Measurements from ENCODE around the gene CROCC. TPM values are rescaled to one million over a fixed set of nuclear protein-coding genes. Genes with fewer than 3 reads are reported as not detected.
"Not testable (repeated sequence)": the region's sequence is repeated elsewhere in the genome, so short reads cannot be mapped to it uniquely, and the experiment has no call there.

Gene CROCC
- total RNA-seq (10 to 100 TPM in 3 of 4 donors, 1 to 10 TPM in 1; 6.7 to 11.9 (median 10.8) TPM), polyA plus RNA-seq (14.6 TPM)
- long read RNA-seq, donor 1, partial matches to known transcripts, result 10 of 28 reads
- long read RNA-seq, donor 1, other reads (novel, unspliced or antisense), result 18 of 28 reads
- long read RNA-seq, donor 2, partial matches to known transcripts, result 8 of 15 reads
- long read RNA-seq, donor 2, other reads (novel, unspliced or antisense), result 7 of 15 reads
- long read RNA-seq, donor 3, partial matches to known transcripts, result 1 of 9 reads
- long read RNA-seq, donor 3, other reads (novel, unspliced or antisense), result 8 of 9 reads
- long read RNA-seq, donor 4, partial matches to known transcripts, result 13 of 27 reads
- long read RNA-seq, donor 4, other reads (novel, unspliced or antisense), result 14 of 27 reads

GRCh38 chr1:16921391-16922185 lies at the start of gene CROCC:
Gene CROCC, plus strand, starts transcription at chr1:16921931. Its CDS starts 88 bp downstream, at chr1:16922019.
- DNase-seq (peak in 2 of 3 donors; percentile 68 to 75), ATAC-seq (peak; percentile 12 to 40)
- H3K4me3 ChIP-seq (ENCODE audit: low read length), result no peak within 1 kb of the TSS
- 25% methylated on average over 17 of the region's 17 CpGs for WGBS
- no peaks in the 10 kb centered on the region for H3K4me1 ChIP-seq (ENCODE audit: control insufficient read depth, insufficient read depth, low read length)
- intact Hi-C loops (cut with DNase I), result no loop called here
- no peaks in the 10 kb centered on the region for H3K9me3 ChIP-seq (ENCODE audit: control insufficient read depth, low read length)
- no peak within 1 kb of the TSS for H3K27ac ChIP-seq (ENCODE audit: low read length)
- no peaks in the 10 kb centered on the region for H3K27me3 ChIP-seq (ENCODE audit: control insufficient read depth, insufficient read depth)

GRCh38 chr1:16872152-16873075 lies 49.3 kb upstream of the CROCC start:
- WGBS, result 20% methylated on average over 59 of the region's 66 CpGs
- ATAC-seq (peak; percentile 88 to 91), DNase-seq (peak; percentile 57 to 83 (median 66))
- H3K9me3 ChIP-seq (ENCODE audit: control insufficient read depth, low read length); intact Hi-C loops (cut with DNase I); H3K4me3 ChIP-seq (ENCODE audit: low read length); H3K4me1 ChIP-seq (ENCODE audit: control insufficient read depth, insufficient read depth, low read length); H3K27ac ChIP-seq (ENCODE audit: low read length); H3K27me3 ChIP-seq (ENCODE audit: control insufficient read depth, insufficient read depth): not testable (repeated sequence)

GRCh38 chr1:16873076-16873879 lies 48.5 kb upstream of the CROCC start:
- ATAC-seq (peak; percentile 43 to 73), DNase-seq (peak; percentile 74 to 84 (median 81))
- H3K4me3 ChIP-seq (ENCODE audit: low read length); H3K27me3 ChIP-seq (ENCODE audit: control insufficient read depth, insufficient read depth); intact Hi-C loops (cut with DNase I); H3K4me1 ChIP-seq (ENCODE audit: control insufficient read depth, insufficient read depth, low read length); H3K27ac ChIP-seq (ENCODE audit: low read length); H3K9me3 ChIP-seq (ENCODE audit: control insufficient read depth, low read length): not testable (repeated sequence)
- WGBS, result 12% methylated on average over 40 of the region's 52 CpGs

- H3K4me3 ChIP-seq (ENCODE audit: low read length); H3K27me3 ChIP-seq (ENCODE audit: control insufficient read depth, insufficient read depth); H3K4me1 ChIP-seq (ENCODE audit: control insufficient read depth, insufficient read depth, low read length); DNase-seq; intact Hi-C loops (cut with DNase I); ATAC-seq; H3K9me3 ChIP-seq (ENCODE audit: control insufficient read depth, low read length); H3K27ac ChIP-seq (ENCODE audit: low read length): not testable (repeated sequence)
- WGBS, result 31% methylated on average over 30 of the region's 35 CpGs
These were observed 46.6 kb upstream of the CROCC start for GRCh38 chr1:16874968-16875765.

- ATAC-seq; H3K27me3 ChIP-seq (ENCODE audit: control insufficient read depth, insufficient read depth); intact Hi-C loops (cut with DNase I); H3K27ac ChIP-seq (ENCODE audit: low read length); H3K4me3 ChIP-seq (ENCODE audit: low read length); H3K9me3 ChIP-seq (ENCODE audit: control insufficient read depth, low read length); DNase-seq; H3K4me1 ChIP-seq (ENCODE audit: control insufficient read depth, insufficient read depth, low read length): not testable (repeated sequence)
- WGBS, result 95% methylated on average over 1 of the region's 1 CpG
These were observed 40.0 kb upstream of the CROCC start for GRCh38 chr1:16881742-16882141.

GRCh38 chr1:16882986-16883385 lies 38.7 kb upstream of the CROCC start:
- Histone ChIP-seq H3K27ac (ENCODE audit: low read length) (no peak overlapping the region), H3K4me1 (ENCODE audit: control insufficient read depth, insufficient read depth, low read length) (no peaks in the 10 kb centered on the region), H3K9me3 (ENCODE audit: control insufficient read depth, low read length) (no peaks in the 10 kb centered on the region), H3K27me3 (ENCODE audit: control insufficient read depth, insufficient read depth) (no peaks in the 10 kb centered on the region), H3K4me3 (ENCODE audit: low read length) (no peak overlapping the region)
- peak in 1 of 2 donors; percentile 64 for ATAC-seq
- no peak for DNase-seq
- WGBS, result 47% methylated on average over 4 of the region's 4 CpGs
- intact Hi-C loops (cut with DNase I), result no loop called here

GRCh38 chr1:16884487-16884886 lies 37.2 kb upstream of the CROCC start:
- intact Hi-C loops (cut with DNase I); H3K4me1 ChIP-seq (ENCODE audit: control insufficient read depth, insufficient read depth, low read length); H3K27ac ChIP-seq (ENCODE audit: low read length); DNase-seq; H3K9me3 ChIP-seq (ENCODE audit: control insufficient read depth, low read length); ATAC-seq; H3K4me3 ChIP-seq (ENCODE audit: low read length); H3K27me3 ChIP-seq (ENCODE audit: control insufficient read depth, insufficient read depth): not testable (repeated sequence)
- 83% methylated on average over 5 of the region's 5 CpGs for WGBS

GRCh38 chr1:16886860-16887605 lies 34.7 kb upstream of the CROCC start:
- no peaks in the 10 kb centered on the region for H3K9me3 ChIP-seq (ENCODE audit: control insufficient read depth, low read length)
- no peaks in the 10 kb centered on the region for H3K27me3 ChIP-seq (ENCODE audit: control insufficient read depth, insufficient read depth)
- no peaks in the 10 kb centered on the region for H3K4me1 ChIP-seq (ENCODE audit: control insufficient read depth, insufficient read depth, low read length)
- H3K4me3 ChIP-seq (ENCODE audit: low read length), result no peak overlapping the region
- intact Hi-C loops (cut with DNase I), result no loop called here
- WGBS, result 92% methylated on average over 20 of the region's 20 CpGs
- ATAC-seq (no peak), DNase-seq (peak in 1 of 3 donors; percentile 41)
- no peak overlapping the region for H3K27ac ChIP-seq (ENCODE audit: low read length)

Data from right cardiac atrium (tissue), 5 donors.